CD4-positive, alpha-beta T cell treated with Interleukin-12 subunit alpha and Interleukin-12 subunit beta, for 1 hour (primary cell): ENCODE measurements around the gene GPATCH4.
"Not testable (repeated sequence)": the region's sequence is repeated elsewhere in the genome, so short reads cannot be mapped to it uniquely, and the experiment has no call there.

Experiments
- DNase-seq: peaks from one replicate; pipeline ENCODE4 v3.0.0-alpha.2; 2020

The GPATCH4 gene

GRCh38 chr1:156572663-156573018 is 28.6 kb downstream of the GPATCH4 start:
- DNase-seq: no peak

- peak; percentile 80 for DNase-seq
These were observed 29.2 kb downstream of the GPATCH4 start, which contains the start of gene IQGAP3 for GRCh38 chr1:156571919-156572662. IQGAP3 (minus strand) TSS chr1:156572565; CDS start chr1:156572529, 36 bp downstream.

- no peak for DNase-seq
These were observed 29.9 kb downstream of the GPATCH4 start for GRCh38 chr1:156571261-156571852.

- no peak for DNase-seq
These were observed 34.8 kb downstream of the GPATCH4 start for GRCh38 chr1:156566436-156566835.

DNA sequence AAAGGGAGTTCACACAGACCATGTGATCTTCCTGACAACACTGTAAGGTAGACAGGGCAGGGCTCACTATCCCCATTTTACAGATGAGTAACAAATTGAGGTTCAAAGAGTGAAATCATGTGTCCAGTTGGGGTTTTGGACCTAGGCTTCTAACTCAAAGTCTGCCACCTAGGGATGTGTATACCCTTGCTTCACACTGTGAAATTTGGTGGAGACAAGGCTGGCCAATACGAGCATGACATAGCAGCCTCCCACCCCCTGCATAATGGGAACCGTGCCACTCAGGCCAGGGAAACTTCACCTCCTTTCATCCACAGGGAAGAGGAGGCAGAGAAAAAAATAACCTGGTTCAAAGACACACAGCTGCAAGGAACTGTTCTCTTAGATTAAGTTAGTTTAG is 35.8 kb downstream of the GPATCH4 start:
- no peak for DNase-seq

DNA sequence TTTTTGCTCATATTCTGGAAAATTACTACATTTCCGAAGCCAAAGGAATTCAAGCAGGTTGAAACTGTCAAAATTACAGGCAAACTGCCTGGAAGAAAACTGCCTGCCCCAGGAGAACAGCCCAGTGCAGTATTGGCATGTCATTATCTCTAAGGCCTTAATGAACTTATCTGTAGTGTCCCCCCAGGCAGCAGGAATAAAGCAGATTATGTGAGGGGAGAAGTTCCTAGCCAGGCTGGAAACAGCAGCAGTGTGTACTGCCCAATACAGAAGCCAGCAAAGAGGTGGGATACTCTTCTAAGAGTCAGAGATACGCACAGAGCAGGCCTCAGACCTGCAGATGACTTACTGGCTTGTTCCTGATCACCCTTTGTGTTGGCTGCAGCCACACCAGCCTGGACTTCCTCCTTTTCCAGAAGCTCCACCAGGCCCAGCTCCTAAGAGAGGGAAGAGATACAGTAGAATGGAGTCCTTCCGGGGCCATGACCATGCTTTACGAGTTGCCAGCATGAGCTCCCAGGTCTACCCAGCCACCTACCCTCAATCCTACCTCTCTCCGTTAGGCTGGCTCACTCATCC is 40.6 kb downstream of the GPATCH4 start:
- DNase-seq: no peak

DNA sequence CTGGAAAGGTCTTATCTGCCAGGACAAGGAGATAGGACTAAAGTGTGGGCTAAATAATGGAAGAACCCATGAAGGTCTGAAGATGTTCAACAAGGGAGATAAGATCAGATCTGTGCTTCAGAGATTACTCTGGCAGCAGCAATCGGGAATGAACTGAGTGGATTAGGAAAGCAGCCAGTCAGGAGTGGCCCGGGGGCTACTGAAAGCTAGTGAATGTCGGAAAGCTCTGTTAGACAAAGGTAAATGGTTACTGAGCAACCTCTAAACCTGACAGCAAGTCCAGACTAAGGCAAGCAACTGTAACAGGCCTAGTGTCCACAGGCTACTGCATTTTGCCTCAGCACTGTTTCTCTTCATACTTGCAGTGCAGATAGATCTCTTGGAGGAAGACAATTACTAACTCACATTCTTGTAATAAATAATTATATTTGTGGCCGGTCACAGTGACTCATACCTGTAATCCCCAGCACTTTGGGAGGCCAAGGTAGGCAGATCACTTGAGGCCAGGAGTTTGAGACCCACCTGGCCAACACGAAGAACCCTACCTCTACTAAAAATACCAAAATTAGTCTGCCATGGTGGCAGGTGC is 41.4 kb downstream of the GPATCH4 start:
- no peak for DNase-seq

GRCh38 chr1:156559086-156559796 is 42.0 kb downstream of the GPATCH4 start:
- DNase-seq: no peak

GRCh38 chr1:156556354-156556753 is 44.9 kb downstream of the GPATCH4 start:
- no peak for DNase-seq

DNA sequence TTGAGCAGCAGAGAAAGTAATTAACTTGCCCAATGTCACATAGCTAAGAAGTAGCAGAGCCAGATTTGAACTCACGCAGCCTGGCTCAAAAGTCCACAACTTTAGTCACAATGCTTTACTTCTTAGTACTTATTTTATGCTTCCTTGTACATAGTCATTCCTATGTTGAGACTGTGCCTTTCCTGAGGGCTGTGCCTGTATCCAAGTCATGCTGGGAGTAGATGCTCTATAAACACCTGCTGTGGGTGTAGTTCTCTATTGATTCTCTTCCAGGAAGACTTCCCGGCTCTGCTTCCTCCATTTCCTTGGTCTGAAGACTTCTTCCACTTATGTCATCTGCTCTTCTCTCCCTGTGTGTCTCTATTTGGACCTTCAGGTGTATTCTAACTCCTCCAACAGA is 45.6 kb downstream of the GPATCH4 start:
- DNase-seq: no peak

- no peak for DNase-seq
These were observed 46.3 kb downstream of the GPATCH4 start for GRCh38 chr1:156554971-156555370.

DNA sequence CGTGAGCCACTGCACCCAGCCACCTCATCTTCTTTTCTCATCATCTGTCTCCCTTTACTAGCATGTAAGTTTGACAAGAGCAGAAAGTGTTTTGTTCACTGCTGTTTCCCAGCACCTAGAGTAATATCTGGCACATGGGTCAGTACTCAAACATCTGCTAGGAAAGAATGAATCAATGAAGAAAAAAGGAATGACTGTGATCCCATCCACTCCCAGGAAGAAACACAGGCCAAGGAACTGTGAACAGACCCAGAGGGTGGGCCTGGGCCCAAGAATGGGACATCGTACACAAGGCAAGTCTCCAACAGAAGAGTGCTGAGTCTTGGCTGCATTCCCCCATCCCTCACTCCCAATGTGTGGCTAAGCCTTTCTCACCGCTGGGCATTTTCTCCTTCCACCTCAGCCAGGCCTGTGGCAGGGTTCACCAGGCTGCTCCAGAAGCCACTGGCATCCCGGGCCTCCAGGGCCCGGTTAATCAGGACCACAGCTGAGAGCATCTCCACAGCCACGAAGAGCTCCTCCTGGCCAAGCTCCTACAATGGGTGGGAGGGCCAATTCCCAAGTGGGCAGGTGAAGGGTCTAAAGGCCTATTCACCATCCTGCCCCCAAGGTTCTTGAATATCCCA is 47.3 kb downstream of the GPATCH4 start:
- no peak for DNase-seq

DNA sequence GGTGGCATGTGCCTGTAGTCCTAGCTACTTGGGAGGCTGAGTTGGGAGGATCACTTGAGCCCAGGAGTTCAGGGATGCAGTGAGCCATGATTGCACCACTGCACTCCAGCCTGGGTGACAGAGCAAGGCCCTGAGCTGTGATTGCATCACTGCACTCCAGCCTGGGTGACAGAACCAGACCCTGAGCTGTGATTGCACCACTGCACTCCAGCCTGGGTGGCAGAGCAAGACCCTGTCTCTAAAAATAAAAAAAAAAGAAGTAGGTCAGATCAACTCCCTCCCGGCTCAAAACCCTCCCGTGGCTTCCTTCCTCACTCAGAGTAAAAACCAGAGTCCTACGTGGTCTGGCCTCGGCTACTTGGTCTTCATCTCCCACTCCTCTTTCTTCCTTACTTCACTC is 48.3 kb downstream of the GPATCH4 start:
- not testable (repeated sequence) for DNase-seq

DNA sequence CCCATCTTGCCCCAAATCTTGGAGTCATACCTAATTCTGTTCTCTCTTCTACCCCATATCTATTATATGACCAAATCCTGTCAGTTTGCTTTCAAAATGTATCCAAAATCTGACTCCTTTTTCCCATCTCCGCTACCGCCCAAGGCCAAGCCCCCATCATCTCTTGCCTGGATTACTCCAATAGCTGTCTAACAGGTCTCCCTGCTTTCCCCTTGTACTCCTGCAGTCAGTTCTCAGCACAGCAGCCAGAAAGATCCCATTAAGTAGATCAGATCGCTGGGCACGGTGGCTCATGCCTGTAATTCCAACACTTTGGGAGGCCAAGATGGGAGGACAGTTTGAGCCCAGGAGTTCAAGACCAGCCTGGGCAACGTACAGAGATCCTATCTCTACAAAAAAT is 48.8 kb downstream of the GPATCH4 start:
- no peak for DNase-seq

- DNase-seq: no peak
These were observed 49.4 kb downstream of the GPATCH4 start for GRCh38 chr1:156551869-156552268.

DNA sequence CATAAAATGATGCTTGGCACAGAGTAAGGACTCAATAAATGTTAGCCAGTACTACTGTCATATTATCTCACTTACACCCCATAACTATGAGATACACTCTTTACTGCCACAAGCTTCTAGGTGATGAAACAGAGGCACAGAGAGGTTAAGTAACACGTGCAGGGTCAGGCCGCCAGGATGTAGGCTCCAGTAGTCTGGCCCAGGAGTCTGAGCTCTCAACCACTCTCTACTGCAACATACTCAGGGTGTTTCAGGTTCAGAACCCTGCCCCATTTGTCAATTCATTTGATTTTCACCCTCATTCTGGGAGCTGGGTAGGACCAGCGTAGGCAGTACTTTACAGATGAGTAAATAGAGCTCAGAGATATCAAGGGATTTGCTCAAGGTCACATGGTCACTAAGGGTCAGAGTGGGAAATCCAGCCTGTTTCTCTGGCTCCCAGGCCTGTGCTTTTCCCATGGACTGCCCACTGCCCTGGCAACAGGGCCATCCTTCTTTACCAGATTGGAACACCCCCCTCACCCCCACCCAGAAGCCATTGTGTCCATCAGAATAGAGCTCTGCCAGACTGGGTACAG is 50.1 kb downstream of the GPATCH4 start:
- no peak for DNase-seq

DNA sequence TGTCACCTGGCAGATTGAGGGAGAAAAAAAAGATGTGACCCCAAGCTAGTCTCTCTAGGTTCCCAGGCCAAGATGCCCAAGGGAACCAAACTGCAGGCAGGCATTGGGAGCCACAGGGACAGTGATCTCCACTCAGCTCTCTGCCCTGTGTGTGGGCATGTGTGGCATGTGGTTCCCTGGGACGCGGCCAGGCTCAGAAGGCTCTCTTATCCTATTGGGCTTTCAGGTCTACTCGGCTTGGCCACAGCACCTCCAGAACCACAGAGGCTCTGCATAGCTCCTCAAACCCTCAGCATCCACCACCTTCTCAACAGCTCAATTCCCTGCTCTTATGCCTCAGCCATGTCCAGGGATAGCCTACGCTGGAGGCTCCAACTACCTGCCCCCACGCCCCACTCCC is 50.9 kb downstream of the GPATCH4 start:
- no peak for DNase-seq

GRCh38 chr1:156549831-156550230 is 51.4 kb downstream of the GPATCH4 start:
- DNase-seq: no peak

DNA sequence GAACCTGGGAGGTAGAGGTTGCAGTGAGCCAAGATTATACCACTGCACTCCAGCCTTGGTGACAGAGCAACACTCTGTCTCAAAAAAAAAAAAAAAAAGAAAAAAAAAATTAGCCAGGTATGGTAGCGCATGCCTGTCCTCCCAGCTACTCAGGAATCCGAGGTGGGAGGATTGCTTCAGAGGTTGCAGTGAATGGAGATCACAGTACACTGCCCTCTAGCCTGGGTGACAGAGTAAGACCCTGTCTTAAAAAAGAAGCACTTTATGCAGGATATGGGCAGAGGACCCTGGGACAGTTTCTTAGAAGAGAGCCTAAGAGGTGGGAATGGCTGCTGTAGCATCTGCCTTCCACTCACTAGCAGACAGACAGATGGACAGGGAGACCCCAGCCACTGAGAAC is 51.9 kb downstream of the GPATCH4 start:
- DNase-seq: no peak

DNA sequence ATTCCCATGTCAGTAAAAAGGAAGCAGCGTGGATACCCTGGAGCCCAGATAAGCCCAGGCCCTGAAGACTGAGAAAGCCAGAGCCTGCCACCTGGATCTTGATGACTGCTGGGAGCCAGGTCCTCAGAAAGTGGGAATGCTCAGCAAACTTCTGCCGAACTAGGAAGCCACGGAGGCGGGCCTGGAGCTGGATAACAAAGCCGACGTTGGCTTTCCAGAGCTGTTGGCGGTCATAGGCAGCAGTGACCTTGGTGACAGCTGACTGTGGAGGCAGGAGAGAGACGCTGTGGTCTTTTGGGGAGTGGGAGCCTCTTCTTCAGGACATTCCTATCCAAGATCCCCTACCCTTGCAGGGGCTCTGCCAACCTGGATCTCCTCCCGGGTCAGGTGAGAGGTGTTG is 53.3 kb downstream of the GPATCH4 start:
- DNase-seq: no peak

DNA sequence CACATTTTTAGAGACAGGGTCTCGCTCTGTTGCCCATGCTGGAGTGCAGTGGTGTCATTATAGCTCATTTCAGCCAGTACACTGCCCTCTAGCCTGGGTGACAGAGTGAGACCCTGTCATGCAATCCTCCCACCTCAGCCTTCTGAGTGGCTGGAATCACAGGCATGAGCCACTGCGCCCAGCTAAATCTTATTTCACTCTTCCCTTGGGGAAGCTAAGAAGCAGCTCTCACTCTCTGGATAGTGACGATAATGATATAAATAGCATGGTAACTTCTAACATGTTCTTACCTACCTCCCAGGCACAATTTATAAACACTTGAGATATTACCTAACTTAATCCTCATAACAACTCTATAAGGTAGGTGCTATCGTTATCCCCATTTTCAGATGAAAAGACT is 53.8 kb downstream of the GPATCH4 start:
- no peak for DNase-seq

DNA sequence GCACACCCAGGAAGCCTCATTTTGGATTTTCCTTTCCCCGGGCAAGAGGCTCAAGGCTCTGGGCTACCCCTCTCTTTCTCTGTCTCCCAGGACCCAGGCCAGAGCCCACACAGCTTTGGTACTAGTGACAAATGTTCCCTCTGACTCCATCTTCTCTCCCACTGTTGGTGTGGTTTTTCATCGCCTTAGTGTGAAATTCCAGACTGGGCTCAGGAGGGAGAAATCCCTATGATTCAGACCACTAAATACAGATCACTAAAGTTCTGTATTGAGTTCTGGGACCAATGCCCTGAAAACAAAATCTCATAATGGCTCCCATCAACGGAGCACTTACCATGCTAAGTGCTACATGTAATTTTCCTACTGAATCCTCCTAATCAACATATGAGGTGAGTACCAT is 55.0 kb downstream of the GPATCH4 start:
- DNase-seq: no peak
